Measurements from ENCODE around the gene ARRDC1. TPM values are rescaled to one million over a fixed set of nuclear protein-coding genes. Genes with fewer than 3 reads are reported as not detected.

Gene ARRDC1
- total RNA-seq, 1 experiment from 2014 or later: 77.5 TPM

GRCh38 chr9:137607141-137607857 is 1.8 kb downstream of the ARRDC1 start:
- H3K4me3 ChIP-seq (ENCODE audit: low read length): peak overlapping the region; percentile 75
- peaks cover 24% of the 10 kb centered on the region for H3K4me1 ChIP-seq (ENCODE audit: insufficient read depth, low read length)
- CTCF ChIA-PET: no interaction called here
- H3K27ac ChIP-seq (ENCODE audit: low read length): no peak overlapping the region; the same call in 1 of the 2 replicates
- H3K36me3 ChIP-seq (ENCODE audit: low read depth, low read length): no peaks in the 10 kb centered on the region
- no peaks in the 10 kb centered on the region for H3K27me3 ChIP-seq (ENCODE audit: low read length)
- peak; percentile 40 for DNase-seq
- TSS peak; percentile 21 for BruUV-seq (replicated peaks)
- peak overlapping the region; percentile 95 for H3K4me2 ChIP-seq (ENCODE audit: low read length)
- H4K20me1 ChIP-seq (ENCODE audit: low read length): no peaks in the 10 kb centered on the region
- POLR2A ChIA-PET (ENCODE audit: unreplicated experiment): no interaction called here
- ATAC-seq: no peak; the same call in 1 of the 2 replicates
- H2AFZ ChIP-seq (ENCODE audit: low read length): no peak overlapping the region
- H3K9me3 ChIP-seq (ENCODE audit: low read length): no peaks in the 10 kb centered on the region
- intact Hi-C loops (cut with micrococcal nuclease): loop anchor here (10.0 kb wide), 1 partner anchor 52 kb away; the partner anchor contains the start of genes MRPL41 and PNPLA7
- no peak for TF ChIP-seq EZH2 (IDR thresholded peaks at IDR 0.05; ENCODE audit: low read length, unreplicated experiment)
- no peak for TF ChIP-seq EZH2phosphoT487 (IDR thresholded peaks at IDR 0.05; ENCODE audit: borderline replicate concordance, low read length)
- TF ChIP-seq CTCF (conservative IDR thresholded peaks at IDR 0.05; ENCODE audit: low read depth, low read length): no peak
- no peaks in the 10 kb centered on the region for H3K9me2 ChIP-seq (replicated peaks; ENCODE audit: low read length)
- H3K9ac ChIP-seq (ENCODE audit: low read length): peak overlapping the region; percentile 61
- no peaks in the 10 kb centered on the region for H3F3A ChIP-seq (ENCODE audit: low read length, unreplicated experiment)
- peaks cover 46% of the 10 kb centered on the region for H3K79me2 ChIP-seq (ENCODE audit: low read length)

GRCh38 chr9:137610944-137611343 is 5.5 kb downstream of the ARRDC1 start:
- intact Hi-C loops (cut with micrococcal nuclease): no loop called here
- H3K9ac ChIP-seq (ENCODE audit: low read length): peak overlapping the region; percentile 85
- H2AFZ ChIP-seq (ENCODE audit: low read length): no peak overlapping the region
- peak overlapping the region; percentile 99 for H3K27ac ChIP-seq (ENCODE audit: low read length)
- no peaks in the 10 kb centered on the region for H3F3A ChIP-seq (ENCODE audit: low read length, unreplicated experiment)
- H3K36me3 ChIP-seq (ENCODE audit: low read depth, low read length): peaks cover 5% of the 10 kb centered on the region; the same call in 1 of the 2 replicates
- ATAC-seq: no peak
- H3K4me1 ChIP-seq (ENCODE audit: insufficient read depth, low read length): peaks cover 38% of the 10 kb centered on the region
- peaks cover 62% of the 10 kb centered on the region for H3K79me2 ChIP-seq (ENCODE audit: low read length)
- H3K4me2 ChIP-seq (ENCODE audit: low read length): peak overlapping the region; percentile 80
- H3K9me2 ChIP-seq (replicated peaks; ENCODE audit: low read length): no peaks in the 10 kb centered on the region
- no peaks in the 10 kb centered on the region for H3K27me3 ChIP-seq (ENCODE audit: low read length)
- TF ChIP-seq EZH2phosphoT487 (IDR thresholded peaks at IDR 0.05; ENCODE audit: borderline replicate concordance, low read length) (no peak), EZH2 (IDR thresholded peaks at IDR 0.05; ENCODE audit: low read length, unreplicated experiment) (no peak), CTCF (conservative IDR thresholded peaks at IDR 0.05; ENCODE audit: low read depth, low read length) (no peak)
- DNase-seq: peak; percentile 23
- no TSS peak for BruUV-seq (replicated peaks)
- no peaks in the 10 kb centered on the region for H4K20me1 ChIP-seq (ENCODE audit: low read length)
- POLR2A ChIA-PET (ENCODE audit: unreplicated experiment): no interaction called here
- no peaks in the 10 kb centered on the region for H3K9me3 ChIP-seq (ENCODE audit: low read length)
- 0 out of 2 replicates have a peak overlapping the region, but pooled peaks have one; percentile 47 for H3K4me3 ChIP-seq (ENCODE audit: low read length)
- CTCF ChIA-PET: no interaction called here
